Heart left ventricle (tissue), 16 donors: Measurements from ENCODE around the gene SZT2. TPM values are rescaled to one million over a fixed set of nuclear protein-coding genes. Genes with fewer than 3 reads are reported as not detected.

Experiments used
- ATAC-seq, 4 donors: fragments of 200-7000 bp; cut with Tn5 transposase; one replicate each; pipeline ENCODE4 v1.9.1; 2020 to 2022; ENCODE audit warnings: moderate library complexity in 4 of 4, mild to moderate bottlenecking in 3 of 4, moderate number of reproducible peaks in 1 of 4
- DNase-seq, 5 donors: peaks; one replicate each; pipeline ENCODE4 v3.0.0-alpha.2; 2020
- H3K27ac ChIP-seq, 12 donors: fragments of 200-600 bp; sonication (generic) in 4 of 12; one replicate each; pipeline versions ENCODE4 v1.5.0 to v1.8.0; 2016 to 2022; ENCODE audit warnings: mild to moderate bottlenecking in 2 of 12
- H3K27me3 ChIP-seq, 9 donors: fragments of 200-600 bp; sonication (generic) in 2 of 9; one replicate each; pipeline versions ENCODE4 v1.5.1 to v1.8.0; 2016 to 2022; ENCODE audit warnings: mild to moderate bottlenecking in 3 of 9
- H3K36me3 ChIP-seq, 9 donors: fragments of 200-600 bp; sonication (generic) in 2 of 9; one replicate each; pipeline versions ENCODE4 v1.5.0 to v1.8.0; 2018 to 2022; ENCODE audit warnings: mild to moderate bottlenecking in 2 of 9
- H3K4me1 ChIP-seq, 12 donors: fragments of 200-600 bp; sonication (generic) in 4 of 12; one replicate each; pipeline versions ENCODE4 v1.5.0 to v1.8.0; 2016 to 2022; ENCODE audit warnings: mild to moderate bottlenecking in 3 of 12
- H3K4me3 ChIP-seq, 12 donors: fragments of 200-600 bp; sonication (generic) in 4 of 12; one replicate each; pipeline versions ENCODE4 v1.5.0 to v1.8.0; 2017 to 2022; ENCODE audit warnings: mild to moderate bottlenecking in 9 of 12, moderate library complexity in 4 of 12
- H3K9me3 ChIP-seq, 12 donors: fragments of 200-600 bp; sonication (generic) in 4 of 12; one replicate each; pipeline versions ENCODE4 v1.5.0 to v1.8.0; 2016 to 2022; ENCODE audit warnings: mild to moderate bottlenecking in 1 of 12
- POLR2A ChIP-seq, 2 donors: fragments of 450-650 bp; IDR thresholded peaks; one replicate each; pipeline ENCODE4 v1.6.1; 2017; ENCODE audit warnings: antibody characterized with exemption in 2 of 2, mild to moderate bottlenecking in 2 of 2, moderate library complexity in 2 of 2
- WGBS, 4 donors: extraction: QIAGEN DNeasy Blood & Tissue Kit in 2 of 4; methylation state at CpG; one replicate each; pipeline versions ENCODE4 v1.1.5 to v1.1.7; 2013 to 2018; 5-methylcytosine and 5-hydroxymethylcytosine counted together
- intact Hi-C, 10 donors: fragments of 100-400 bp; cut with DNase I; formaldehyde crosslinking; loops; one replicate each; pipeline versions ENCODE4 v1.11.1 to v1.14.2; 2022
- polyA plus RNA-seq, 2 donors: library from polyadenylated mRNA; stranded (reverse); fragments of 200-250 nt; gene quantifications; one replicate each; pipeline ENCODE4 v1.2.3, GENCODE V29; 2013
- total RNA-seq, 9 donors: library from RNA; depleted of rRNA in 2 of 9; stranded (reverse); fragments of >200 nt in 2 of 9; fragmentation: NEBNext Ultra II Directional in 3 of 9; extraction: Animal tissue kit (Norgen Biotek cat#: 25700) in 3 of 9; gene quantifications; one replicate each; pipeline versions ENCODE4 v1.1.0 to v1.2.4, GENCODE V29; 2016 to 2023
- TF ChIP-seq, protein P1 (sequence below), 12 donors: fragments of 200-600 bp; sonication (generic) in 4 of 12; IDR thresholded peaks; one replicate each; pipeline versions ENCODE4 v1.5.0 to v1.8.0; 2018 to 2022; ENCODE audit warnings: antibody characterized with exemption in 12 of 12, mild to moderate bottlenecking in 5 of 12
- donor health status: ischemic (EF 13 %, LVEDD 7.1; RV severe dilation, severe dysfunction).
- donor health status: healthy with polysubstance abuse.
- donor health status: DM: no; HTN: yes; CAD: no.
- donor health status: DM: no; HTN: no; CAD: no.
- donor health status: ischemic (EF 25% LVEDD 6.9; RV normal size, moderate dysfunction).
- donor health status: ischemic (EF 25% LVEDD 5.7; RV mildly dilated, moderate dysfunction).
- donor health status: healthy.
- donor health status: DM: yes; HTN: yes; CAD: no.
- donor health status: ischemic (EF 35%, LVEDD 5.7; RV mildly dilated, moderate dysfunction).
- donor health status: nonischemic (EF 11% LVEDD 7.7; RV severe dilation, severe dysfunction).
- donor health status: DM: yes; HTN: yes; CAD: no.
- donor health status: PGD.
- donor health status: ischemic (EF 29% LVEDD 5.4; RV normal size, mild dysfunction).
- donor health status: nonischemic (EF 23%, LVEDD 6.1; RV moderate dilation, normal function).

SZT2 gene
- total and polyA plus RNA-seq, 11 donors = 13.1 to 39.7 (median 24.4) TPM

DNA sequence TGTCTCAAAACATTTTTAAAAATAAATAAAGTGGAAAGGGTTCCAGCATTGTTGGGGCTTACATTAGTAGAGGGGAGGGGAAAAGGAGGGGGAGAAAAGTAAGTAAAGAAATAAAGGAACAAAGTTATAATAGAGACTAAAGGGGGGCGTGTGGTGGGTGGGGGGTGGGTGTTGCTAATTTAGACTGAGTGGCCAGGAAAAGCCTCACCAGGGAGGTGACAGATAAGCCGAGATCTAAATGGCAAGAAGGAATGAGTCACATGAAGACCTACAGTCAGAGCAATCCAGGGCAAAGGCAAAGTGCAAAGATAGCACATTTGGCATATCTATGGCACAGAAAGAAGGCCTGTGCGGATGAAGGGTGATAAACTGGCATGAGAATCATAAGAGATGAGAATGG is 44.6 kb upstream of the SZT2 start:
- intact Hi-C loops = loop anchor here in 3 of 10 donors (2.0 to 5.0 kb wide), 3 partner anchors 42 to 108 kb away; partner anchors contain the start of gene TIE1 (in 1 of the 3)
- no peaks in the 10 kb centered on the region for H3K9me3 ChIP-seq
- H3K36me3 ChIP-seq = no peaks in the 10 kb centered on the region
- DNase-seq (peak in 3 of 5 donors; percentile 29 to 52 (median 34)), ATAC-seq (peak; percentile 24 to 49 (median 38))
- WGBS, 4 donors = 36 to 39% (median 37%) methylated on average over 3 of the region's 3 CpGs
- H3K27me3 ChIP-seq = no peaks in the 10 kb centered on the region
- H3K27ac ChIP-seq = peak overlapping the region; percentile 74 to 97 (median 92)
- H3K4me1 ChIP-seq = peaks cover 0 to 61% (median 31%) of the 10 kb centered on the region in 12 donors
- TF ChIP-seq, protein P1, sequence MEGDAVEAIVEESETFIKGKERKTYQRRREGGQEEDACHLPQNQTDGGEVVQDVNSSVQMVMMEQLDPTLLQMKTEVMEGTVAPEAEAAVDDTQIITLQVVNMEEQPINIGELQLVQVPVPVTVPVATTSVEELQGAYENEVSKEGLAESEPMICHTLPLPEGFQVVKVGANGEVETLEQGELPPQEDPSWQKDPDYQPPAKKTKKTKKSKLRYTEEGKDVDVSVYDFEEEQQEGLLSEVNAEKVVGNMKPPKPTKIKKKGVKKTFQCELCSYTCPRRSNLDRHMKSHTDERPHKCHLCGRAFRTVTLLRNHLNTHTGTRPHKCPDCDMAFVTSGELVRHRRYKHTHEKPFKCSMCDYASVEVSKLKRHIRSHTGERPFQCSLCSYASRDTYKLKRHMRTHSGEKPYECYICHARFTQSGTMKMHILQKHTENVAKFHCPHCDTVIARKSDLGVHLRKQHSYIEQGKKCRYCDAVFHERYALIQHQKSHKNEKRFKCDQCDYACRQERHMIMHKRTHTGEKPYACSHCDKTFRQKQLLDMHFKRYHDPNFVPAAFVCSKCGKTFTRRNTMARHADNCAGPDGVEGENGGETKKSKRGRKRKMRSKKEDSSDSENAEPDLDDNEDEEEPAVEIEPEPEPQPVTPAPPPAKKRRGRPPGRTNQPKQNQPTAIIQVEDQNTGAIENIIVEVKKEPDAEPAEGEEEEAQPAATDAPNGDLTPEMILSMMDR (IDR thresholded peaks at IDR 0.05) = no peak
- no peak for TF ChIP-seq POLR2A (IDR thresholded peaks at IDR 0.05)
- H3K4me3 ChIP-seq = no peak overlapping the region

DNA sequence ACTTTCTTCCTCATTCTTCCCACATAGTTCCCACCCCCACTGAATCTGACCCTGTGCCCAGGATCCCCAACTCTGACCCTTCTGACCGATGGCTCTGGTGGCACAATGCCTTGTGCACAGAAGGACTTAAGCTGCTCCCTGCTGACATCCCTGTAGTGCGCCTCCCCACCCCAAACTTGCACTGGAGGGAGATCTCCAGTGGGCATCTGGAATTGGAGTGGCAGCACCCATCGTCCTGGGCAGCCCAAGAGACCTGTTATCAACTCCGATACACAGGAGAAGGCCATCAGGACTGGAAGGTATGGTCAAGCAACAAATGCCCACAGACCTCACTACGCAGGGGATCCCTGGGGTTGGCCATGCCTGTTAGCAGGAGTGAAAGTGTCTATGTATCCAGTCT is 43.1 kb upstream of the SZT2 start:
- Histone ChIP-seq H3K4me3 (no peak overlapping the region), H3K4me1 (peaks cover 0 to 64% (median 31%) of the 10 kb centered on the region in 12 donors), H3K36me3 (no peaks in the 10 kb centered on the region), H3K27me3 (no peaks in the 10 kb centered on the region), H3K9me3 (no peaks in the 10 kb centered on the region), H3K27ac (peak overlapping the region in 11 of 12 donors; percentile 47 to 97 (median 93))
- no peak for ATAC-seq
- TF ChIP-seq, protein P1 (IDR thresholded peaks at IDR 0.05) = no peak
- TF ChIP-seq POLR2A (IDR thresholded peaks at IDR 0.05) = no peak
- no peak for DNase-seq
- 80 to 83% (median 81%) methylated on average over 5 of the region's 5 CpGs for WGBS, 4 donors
- intact Hi-C loops = loop anchor here in 2 of 10 donors (5.0 kb wide), 2 partner anchors 44 to 109 kb away; partner anchors contain the start of gene TIE1 (in 1 of the 2)

DNA sequence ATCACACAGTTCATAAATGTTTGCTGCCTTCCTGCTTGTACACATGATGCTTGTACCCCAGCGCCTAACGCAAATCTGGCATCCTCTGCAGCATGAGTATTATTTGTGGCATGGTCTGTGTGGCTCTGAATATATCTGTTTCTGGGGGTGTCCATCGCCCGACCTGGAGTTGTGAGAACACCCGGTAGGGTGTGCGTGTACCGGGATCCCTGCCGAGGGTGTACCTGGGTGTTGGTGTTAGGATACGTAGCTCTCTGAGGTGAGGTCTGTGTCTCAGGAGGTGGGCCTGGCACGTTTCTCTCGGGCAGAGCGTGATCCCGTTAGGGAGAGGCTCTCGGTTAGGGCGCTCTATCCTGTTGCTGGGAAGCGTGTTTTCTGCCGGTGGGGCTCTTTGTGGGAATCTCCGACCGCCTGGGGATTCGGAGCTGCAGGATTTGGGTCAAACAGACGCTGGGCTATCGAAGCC is 41.3 kb upstream of the SZT2 start:
- Histone ChIP-seq H3K4me3 (peak overlapping the region; percentile 34 to 90 (median 60)), H3K36me3 (no peaks in the 10 kb centered on the region), H3K27ac (peak overlapping the region; percentile 78 to 100 (median 96)), H3K9me3 (no peaks in the 10 kb centered on the region), H3K27me3 (no peaks in the 10 kb centered on the region), H3K4me1 (peaks cover 0 to 60% (median 30%) of the 10 kb centered on the region in 12 donors)
- ATAC-seq (peak in 3 of 4 donors; percentile 1 to 6 (median 4)), DNase-seq (no peak)
- 20 to 27% (median 21%) methylated on average over 12 to 22 of the region's 22 CpGs for WGBS, 4 donors
- intact Hi-C loops = loop anchor here in 2 of 10 donors (5.0 kb wide), 2 partner anchors 46 to 111 kb away; partner anchors contain the start of gene TIE1 (in 1 of the 2)
- TF ChIP-seq, protein P1 (IDR thresholded peaks at IDR 0.05) = no peak
- TF ChIP-seq POLR2A (IDR thresholded peaks at IDR 0.05) = no peak

DNA sequence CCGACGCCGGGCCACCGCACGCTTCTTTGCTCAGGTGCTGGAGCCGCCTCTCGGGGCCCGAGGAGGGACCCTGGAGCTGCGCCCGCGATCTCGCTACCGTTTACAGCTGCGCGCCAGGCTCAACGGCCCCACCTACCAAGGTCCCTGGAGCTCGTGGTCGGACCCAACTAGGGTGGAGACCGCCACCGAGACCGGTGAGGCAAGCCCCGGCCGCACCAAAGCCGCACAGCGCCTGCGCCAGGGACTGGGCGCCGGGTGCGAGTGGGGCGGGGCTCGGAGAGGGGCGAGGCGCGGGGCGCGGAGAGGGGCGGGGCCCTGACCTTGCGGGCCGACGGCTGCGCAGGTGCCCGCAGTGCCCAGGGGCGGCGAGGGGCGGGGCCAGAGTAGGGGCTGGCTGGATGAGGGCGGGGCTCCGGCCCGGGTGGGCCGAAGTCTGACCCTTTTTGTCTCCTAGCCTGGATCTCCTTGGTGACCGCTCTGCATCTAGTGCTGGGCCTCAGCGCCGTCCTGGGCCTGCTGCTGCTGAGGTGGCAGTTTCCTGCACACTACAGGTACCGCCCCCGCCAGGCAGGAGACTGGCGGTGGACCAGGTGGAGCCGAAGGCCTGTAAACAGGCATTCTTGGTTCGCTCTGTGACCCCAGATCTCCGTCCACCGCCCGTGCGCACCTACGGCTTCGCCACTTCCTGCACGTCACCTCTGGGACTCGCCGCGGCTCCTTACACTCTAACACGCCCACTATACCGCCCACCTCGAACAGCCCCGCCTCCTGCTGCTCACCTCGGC is 40.7 kb upstream of the SZT2 start:
- Histone ChIP-seq H3K4me3 (peak overlapping the region; percentile 34 to 90 (median 60)), H3K4me1 (peaks cover 0 to 54% (median 25%) of the 10 kb centered on the region in 12 donors), H3K9me3 (no peaks in the 10 kb centered on the region), H3K27me3 (no peaks in the 10 kb centered on the region), H3K36me3 (no peaks in the 10 kb centered on the region), H3K27ac (peak overlapping the region; percentile 78 to 100 (median 96))
- 6 to 10% (median 7%) methylated on average over 31 to 72 of the region's 72 CpGs for WGBS, 4 donors
- TF ChIP-seq POLR2A (IDR thresholded peaks at IDR 0.05) = peak in 1 of 2 donors; percentile 46
- TF ChIP-seq, protein P1 (IDR thresholded peaks at IDR 0.05) = no peak
- DNase-seq (peak; percentile 85 to 90 (median 90)), ATAC-seq (peak; percentile 86 to 92 (median 89))
- intact Hi-C loops = loop anchor here in 2 of 10 donors (1.0 to 5.0 kb wide), 3 partner anchors 9 to 112 kb away; partner anchors contain the start of genes CDC20 (in 1 of the 2) and TIE1 (in 1 of the 2)
